HT1080 (cell line): Measurements from ENCODE around the gene NOCT. TPM values are rescaled to one million over a fixed set of nuclear protein-coding genes. Genes with fewer than 3 reads are reported as not detected.

Experiments used
- small RNA-seq: library from RNA; depleted of rRNA; stranded (forward); fragments of <200 nt; gene quantifications from one replicate; pipeline ENCODE3, GENCODE V24; 2014
- total RNA-seq: library from RNA; depleted of rRNA; stranded (reverse); fragments of >200 nt; shearing (Covaris generic); gene quantifications from 2 replicates; pipeline ENCODE4 v1.2.3, GENCODE V29; 2014; rRNA removed

The NOCT gene
- total RNA-seq, 1 experiment from 2014 or later, result 30.4 TPM

Small RNA genes within 50 kb of the gene (small RNA-seq; reads per million reads assigned to genes)
- not detected for gene RNU6-531P

Other genes with a start within 250 kb of the NOCT start
- 20.1 and 26.3 TPM in 2 replicates for gene ELF2, start 161.4 kb downstream of the NOCT start, total RNA-seq